ENCODE measurements around the gene RPL39L.
"Not testable (repeated sequence)": the region's sequence is repeated elsewhere in the genome, so short reads cannot be mapped to it uniquely, and the experiment has no call there.

The RPL39L gene

DNA sequence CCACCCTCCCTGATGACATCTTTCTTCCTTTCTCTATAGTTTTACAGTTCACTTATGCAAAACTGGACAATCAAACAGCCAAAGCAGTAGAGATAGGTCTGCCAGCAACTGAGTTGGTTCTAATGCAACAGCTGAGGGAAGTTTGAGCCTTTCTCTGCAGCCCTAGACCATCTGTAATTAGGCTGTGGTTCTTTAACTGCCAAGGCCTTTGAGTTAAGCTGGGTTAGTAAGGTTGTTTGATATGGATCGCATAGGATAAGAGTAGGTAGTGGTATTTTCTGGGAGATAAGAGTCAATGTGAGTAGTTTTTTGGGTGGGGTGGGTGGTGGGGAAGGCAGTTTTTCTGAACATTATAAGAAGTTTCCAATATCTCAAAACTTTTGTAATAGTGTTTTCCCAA, 3.0 kb downstream of the RPL39L start:
- no peak for DNase-seq

GRCh38 chr3:187135172-187135690, 4.1 kb downstream of the RPL39L start:
- DNase-seq: not testable (repeated sequence)

- DNase-seq: not testable (repeated sequence)
These were observed 6.1 kb downstream of the RPL39L start for GRCh38 chr3:187133181-187133580.

- no peak for DNase-seq
These were observed 6.6 kb downstream of the RPL39L start for GRCh38 chr3:187132666-187133065.

- DNase-seq: no peak
These were observed 7.3 kb downstream of the RPL39L start for GRCh38 chr3:187131981-187132380.

- DNase-seq: no peak
These were observed 8.8 kb downstream of the RPL39L start for GRCh38 chr3:187130346-187131066.

- no peak for DNase-seq
These were observed 13.8 kb downstream of the RPL39L start for GRCh38 chr3:187125319-187126031.

GRCh38 chr3:187122261-187122660, 17.0 kb downstream of the RPL39L start:
- no peak for DNase-seq

DNA sequence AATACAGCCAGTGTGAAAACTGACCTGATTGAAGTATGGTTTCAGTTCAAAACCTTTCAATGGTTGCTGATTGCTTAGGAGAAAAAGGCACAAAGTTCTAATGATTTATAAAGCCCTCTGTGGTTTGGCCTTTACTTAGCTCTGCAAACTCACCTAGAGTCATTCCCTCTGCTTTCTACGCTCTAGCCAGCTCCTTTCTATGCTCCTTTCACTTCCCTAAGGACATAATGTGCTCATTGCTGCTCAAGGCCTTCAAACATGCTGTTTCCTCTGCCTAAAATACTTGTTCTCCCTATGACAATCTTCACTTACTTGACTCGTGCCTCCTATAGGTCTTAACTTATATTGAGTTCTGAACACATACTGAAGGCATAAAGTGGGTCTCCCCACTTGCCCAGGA, 19.0 kb downstream of the RPL39L start:
- no peak for DNase-seq

DNA sequence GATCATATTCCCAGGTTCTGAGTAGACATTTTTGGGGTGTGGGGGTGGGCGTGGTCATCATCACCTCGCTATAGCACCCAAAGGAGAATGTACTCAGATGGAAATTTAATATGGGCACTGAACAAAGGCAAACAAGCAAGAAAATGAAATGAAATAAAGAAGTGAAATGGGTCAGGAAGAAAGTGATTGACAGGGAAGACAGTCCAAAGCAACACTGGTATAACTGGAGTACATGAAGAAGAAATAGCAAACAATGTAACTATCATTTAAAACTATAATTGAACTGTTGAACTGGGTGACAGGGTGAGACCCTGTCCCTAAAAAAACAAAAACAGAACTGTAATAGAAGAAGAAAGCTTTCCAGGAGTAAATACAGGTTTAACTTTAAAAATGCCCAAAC, 24.8 kb downstream of the RPL39L start:
- DNase-seq: no peak

DNA sequence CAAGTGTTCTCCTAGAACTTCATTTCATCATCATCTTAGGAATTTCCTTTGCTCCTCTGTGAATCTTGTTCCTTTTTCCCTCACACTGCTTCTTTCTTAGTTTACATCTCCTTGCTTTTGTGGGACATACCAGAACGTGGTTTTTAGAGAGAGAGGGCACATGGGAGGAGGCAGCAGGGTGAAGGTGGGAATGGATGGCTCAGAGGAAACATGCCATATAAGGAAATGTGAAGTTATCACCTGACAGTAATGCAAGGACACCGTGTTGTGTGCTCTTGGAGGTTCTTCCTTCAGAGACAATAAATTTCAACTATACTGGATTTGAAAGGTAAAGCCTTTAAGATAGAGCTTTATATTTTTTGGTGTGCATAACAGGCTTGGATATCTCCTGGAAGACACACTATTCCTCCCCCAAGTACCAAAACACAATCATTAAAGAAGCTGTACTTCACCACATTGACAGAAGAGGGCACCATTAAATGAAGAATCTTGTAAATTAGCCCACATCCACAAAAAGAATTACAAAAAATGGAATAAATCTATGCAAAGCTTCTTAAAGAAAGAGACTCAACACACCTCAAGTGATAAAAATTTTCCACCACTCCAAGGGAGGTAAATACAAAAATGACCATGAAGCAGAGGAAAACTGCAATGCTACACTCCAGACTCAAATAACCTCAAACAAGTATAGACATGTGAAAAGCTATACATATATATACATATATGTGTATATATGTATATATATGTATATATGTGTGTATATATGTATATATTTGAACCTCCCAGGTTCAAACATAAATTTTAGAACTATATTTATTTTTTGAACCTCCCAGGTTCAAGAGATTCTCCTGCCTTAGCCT, 26.1 kb downstream of the RPL39L start:
- DNase-seq: no peak

GRCh38 chr3:187110156-187110555, 29.1 kb downstream of the RPL39L start:
- no peak for DNase-seq

DNA sequence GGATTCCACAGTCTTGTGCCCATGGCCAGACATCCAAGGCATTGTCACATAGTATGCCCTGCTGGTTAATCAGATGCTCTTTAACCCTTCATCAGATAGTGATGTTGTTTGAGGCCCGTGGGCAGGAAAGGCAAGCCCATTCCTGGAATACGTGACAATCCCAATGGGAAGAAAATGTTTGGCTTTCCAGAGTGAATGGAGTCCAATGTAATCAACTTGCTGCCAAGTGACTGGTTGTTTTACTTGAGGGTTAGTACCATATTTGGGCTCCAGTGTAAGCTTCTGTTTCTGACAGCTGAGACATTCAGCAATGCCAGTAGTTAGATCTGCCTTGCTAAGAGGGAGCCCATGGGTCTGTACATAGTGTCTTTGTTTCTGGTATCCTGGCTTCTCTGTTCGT, 31.3 kb downstream of the RPL39L start:
- DNase-seq: no peak

- DNase-seq: no peak
These were observed 33.6 kb downstream of the RPL39L start for GRCh38 chr3:187105700-187106099.

DNA sequence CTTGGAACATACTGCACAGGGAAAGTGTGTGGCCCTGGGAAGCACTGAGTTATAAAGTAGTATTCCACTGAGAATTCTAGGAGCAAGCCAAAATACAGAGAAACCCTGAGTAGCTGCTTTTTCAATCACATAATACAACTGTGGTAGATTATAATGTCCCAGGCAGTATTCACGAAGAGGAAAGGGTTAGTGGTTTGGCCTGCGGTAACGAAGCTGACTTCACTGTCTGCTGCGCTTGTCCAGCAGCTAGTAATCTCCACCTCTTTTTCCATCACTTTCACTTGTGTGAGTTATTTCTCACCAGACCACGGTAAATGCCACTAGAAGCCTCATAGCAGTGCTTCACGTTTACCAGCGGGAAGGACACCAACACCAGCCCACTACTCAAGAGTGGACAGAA, 34.4 kb downstream of the RPL39L start:
- DNase-seq: no peak

- no peak for DNase-seq
These were observed 35.0 kb downstream of the RPL39L start for GRCh38 chr3:187104342-187104741.

DNA sequence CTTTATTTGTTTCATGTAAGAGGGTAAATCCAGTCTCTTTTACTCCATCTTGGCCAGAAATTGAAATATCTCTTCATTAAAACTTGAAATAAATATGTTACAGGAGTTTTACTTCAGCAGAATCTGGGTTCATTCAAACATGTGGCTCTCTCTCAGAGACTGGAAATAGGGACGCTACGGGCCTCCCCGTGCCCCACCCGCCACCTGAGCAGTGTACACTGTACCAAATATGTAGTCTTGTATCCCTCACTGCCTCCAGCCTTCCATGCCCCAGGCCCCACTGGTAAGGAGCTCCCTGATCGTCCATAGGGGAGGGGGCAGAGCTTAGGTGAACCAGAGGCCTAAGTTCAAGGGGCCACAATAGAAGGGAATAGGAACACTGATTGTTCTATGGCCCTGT, 36.0 kb downstream of the RPL39L start:
- no peak for DNase-seq

DNA sequence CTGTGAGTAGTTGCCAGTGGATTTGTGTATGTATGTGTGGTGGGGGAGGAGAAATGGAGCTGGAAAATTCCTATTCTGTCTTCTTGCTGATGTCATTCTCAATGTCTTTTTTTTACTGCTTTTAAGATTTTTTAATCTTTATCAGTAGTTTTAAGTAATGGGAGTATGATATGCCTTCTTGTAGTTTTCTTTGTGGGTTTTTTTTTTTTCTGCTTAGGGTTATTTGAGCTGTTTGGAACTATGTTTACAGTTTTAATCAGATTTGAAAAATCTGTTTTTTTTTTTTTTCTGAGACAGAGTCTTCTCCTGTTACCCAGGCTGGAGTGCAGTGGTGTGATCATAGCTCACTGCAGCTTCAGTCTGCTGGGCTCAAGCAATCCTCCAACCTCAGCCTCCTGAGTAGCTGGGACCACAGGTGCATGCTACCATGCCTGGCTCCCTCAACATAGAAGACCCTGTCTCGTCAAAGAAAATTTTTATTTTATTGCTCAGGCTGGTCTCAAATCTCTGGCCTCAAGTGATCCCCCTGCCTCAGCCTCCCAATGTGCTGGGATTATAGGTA, 37.1 kb downstream of the RPL39L start:
- DNase-seq: no peak

GRCh38 chr3:187101184-187102072, 37.9 kb downstream of the RPL39L start:
- no peak for DNase-seq

DNA sequence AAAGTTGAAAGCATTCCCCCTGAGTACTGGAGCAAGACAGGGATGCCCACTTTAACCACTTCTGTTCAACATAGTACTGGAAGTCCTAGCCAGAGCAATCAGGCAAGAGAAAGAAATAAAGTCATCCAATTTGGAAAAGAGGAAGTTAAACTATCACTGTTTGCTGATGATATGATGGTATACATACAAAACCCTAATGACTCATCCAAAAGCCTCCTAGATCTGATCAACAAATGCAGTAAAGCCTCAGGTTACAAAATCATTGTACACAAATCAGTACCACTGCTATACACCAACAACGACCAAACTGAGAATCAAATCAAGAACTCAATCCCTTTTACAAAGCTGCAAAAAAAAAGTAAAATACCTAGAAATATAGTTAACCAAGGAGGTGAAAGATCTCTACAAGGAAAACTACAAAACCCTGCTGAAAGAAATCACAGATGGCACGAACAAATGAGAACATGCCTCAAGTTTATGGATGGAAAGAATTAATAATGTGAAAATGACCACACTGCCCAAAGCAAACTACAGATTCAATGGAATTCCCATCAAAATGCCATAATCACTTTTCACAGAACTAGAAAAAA, 40.3 kb downstream of the RPL39L start:
- DNase-seq: no peak

DNA sequence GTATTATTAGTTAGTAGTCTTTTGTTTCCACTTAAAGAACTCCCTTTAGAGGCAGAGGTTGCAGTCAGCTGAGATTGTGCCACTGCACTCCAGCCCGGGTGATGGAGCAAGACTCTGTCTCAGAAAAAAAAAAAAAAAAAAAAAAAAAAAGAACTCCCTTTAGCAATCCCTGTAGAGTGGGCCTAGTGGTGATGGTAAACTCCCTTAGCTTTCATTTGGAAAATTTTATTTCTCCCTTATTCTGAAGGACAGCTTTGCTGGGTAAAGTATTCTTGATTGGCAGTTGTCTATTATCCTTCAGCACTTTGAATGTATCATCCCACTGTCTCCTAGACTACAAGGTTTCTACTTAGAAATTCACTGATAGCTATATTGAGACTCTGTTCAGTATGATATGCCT, 46.0 kb downstream of the RPL39L start:
- DNase-seq: no peak

DNA sequence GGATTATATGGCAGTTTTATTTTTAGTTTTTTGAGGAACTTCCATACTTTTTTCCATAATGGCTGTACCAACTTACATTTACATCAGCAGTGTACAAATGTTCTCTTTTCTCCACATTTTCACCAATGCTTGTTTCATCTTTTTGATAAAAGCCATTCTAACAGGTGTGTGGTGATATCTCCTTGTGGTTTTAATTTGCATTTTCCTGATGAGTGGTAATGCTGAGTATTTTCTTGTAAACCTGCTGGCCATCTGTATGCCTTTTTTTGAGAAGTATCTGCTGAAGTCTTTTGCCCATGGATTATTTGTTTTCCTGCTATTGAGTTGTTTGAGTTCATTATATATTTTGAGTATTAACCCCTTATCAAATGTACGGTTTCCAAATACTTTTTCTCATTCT, 50.6 kb downstream of the RPL39L start:
- no peak for DNase-seq

Data from NCI-H187 treated with DMSO at 0.1 percent for 48 hours (cell line).